ENCODE measurements around the gene DLG5. TPM values are rescaled to one million over a fixed set of nuclear protein-coding genes. Genes with fewer than 3 reads are reported as not detected.

The DLG5 gene
- total RNA-seq, 1 experiment from 2014 or later = 0.19 TPM

GRCh38 chr10:77821551-77821950, 105.0 kb downstream of the DLG5 start:
- Histone ChIP-seq H3K9ac (ENCODE audit: low read length) (no peak overlapping the region), H3K9me3 (ENCODE audit: low read length) (no peaks in the 10 kb centered on the region), H3K4me3 (ENCODE audit: low read length) (no peak overlapping the region), H3K79me2 (ENCODE audit: low read length) (no peaks in the 10 kb centered on the region), H4K20me1 (ENCODE audit: insufficient read depth, low read depth, low read length) (no peaks in the 10 kb centered on the region), H3K36me3 (ENCODE audit: insufficient read depth, low read length) (no peaks in the 10 kb centered on the region), H2AFZ (ENCODE audit: low read length) (no peak overlapping the region), H3K9me2 (replicated peaks; ENCODE audit: insufficient read depth, low read length) (no peaks in the 10 kb centered on the region), H3K4me1 (ENCODE audit: low read length) (no peaks in the 10 kb centered on the region), H3K27me3 (ENCODE audit: low read length) (no peaks in the 10 kb centered on the region; the same call in 1 of the 2 replicates), H3K4me2 (ENCODE audit: low read depth, low read length, poor library complexity, severe bottlenecking) (no peak overlapping the region), H3K27ac (ENCODE audit: low read length) (no peak overlapping the region)
- DNase-seq = no peak

- no peak overlapping the region for H3K27ac ChIP-seq (ENCODE audit: low read length)
- H3K9ac ChIP-seq (ENCODE audit: low read length) = no peak overlapping the region
- no peaks in the 10 kb centered on the region; the same call in 1 of the 2 replicates for H3K27me3 ChIP-seq (ENCODE audit: low read length)
- H3K36me3 ChIP-seq (ENCODE audit: insufficient read depth, low read length) = no peaks in the 10 kb centered on the region
- H3K4me2 ChIP-seq (ENCODE audit: low read depth, low read length, poor library complexity, severe bottlenecking) = no peak overlapping the region
- H4K20me1 ChIP-seq (ENCODE audit: insufficient read depth, low read depth, low read length) = no peaks in the 10 kb centered on the region
- H3K4me1 ChIP-seq (ENCODE audit: low read length) = no peaks in the 10 kb centered on the region
- no peaks in the 10 kb centered on the region for H3K79me2 ChIP-seq (ENCODE audit: low read length)
- H2AFZ ChIP-seq (ENCODE audit: low read length) = no peak overlapping the region
- DNase-seq = no peak
- no peaks in the 10 kb centered on the region for H3K9me2 ChIP-seq (replicated peaks; ENCODE audit: insufficient read depth, low read length)
- no peaks in the 10 kb centered on the region for H3K9me3 ChIP-seq (ENCODE audit: low read length)
- H3K4me3 ChIP-seq (ENCODE audit: low read length) = no peak overlapping the region
Observed at GRCh38 chr10:77821036-77821435, 105.5 kb downstream of the DLG5 start.

- Histone ChIP-seq H3K9me2 (replicated peaks; ENCODE audit: insufficient read depth, low read length) (no peaks in the 10 kb centered on the region), H3K79me2 (ENCODE audit: low read length) (no peaks in the 10 kb centered on the region), H3K4me2 (ENCODE audit: low read depth, low read length, poor library complexity, severe bottlenecking) (no peak overlapping the region), H3K4me3 (ENCODE audit: low read length) (no peak overlapping the region), H2AFZ (ENCODE audit: low read length) (no peak overlapping the region), H3K36me3 (ENCODE audit: insufficient read depth, low read length) (no peaks in the 10 kb centered on the region), H3K9me3 (ENCODE audit: low read length) (no peaks in the 10 kb centered on the region), H3K9ac (ENCODE audit: low read length) (no peak overlapping the region), H4K20me1 (ENCODE audit: insufficient read depth, low read depth, low read length) (no peaks in the 10 kb centered on the region), H3K4me1 (ENCODE audit: low read length) (no peaks in the 10 kb centered on the region), H3K27me3 (ENCODE audit: low read length) (no peaks in the 10 kb centered on the region; the same call in 1 of the 2 replicates), H3K27ac (ENCODE audit: low read length) (no peak overlapping the region)
- no peak for DNase-seq
Observed at GRCh38 chr10:77820349-77820748, 106.2 kb downstream of the DLG5 start.

- no peaks in the 10 kb centered on the region for H4K20me1 ChIP-seq (ENCODE audit: insufficient read depth, low read depth, low read length)
- no peak overlapping the region for H2AFZ ChIP-seq (ENCODE audit: low read length)
- no peak overlapping the region for H3K4me3 ChIP-seq (ENCODE audit: low read length)
- H3K4me2 ChIP-seq (ENCODE audit: low read depth, low read length, poor library complexity, severe bottlenecking) = no peak overlapping the region
- H3K9me3 ChIP-seq (ENCODE audit: low read length) = no peaks in the 10 kb centered on the region
- no peak for DNase-seq
- no peak overlapping the region for H3K27ac ChIP-seq (ENCODE audit: low read length)
- no peak overlapping the region for H3K9ac ChIP-seq (ENCODE audit: low read length)
- H3K4me1 ChIP-seq (ENCODE audit: low read length) = no peaks in the 10 kb centered on the region
- H3K9me2 ChIP-seq (replicated peaks; ENCODE audit: insufficient read depth, low read length) = no peaks in the 10 kb centered on the region
- no peaks in the 10 kb centered on the region; the same call in 1 of the 2 replicates for H3K27me3 ChIP-seq (ENCODE audit: low read length)
- H3K36me3 ChIP-seq (ENCODE audit: insufficient read depth, low read length) = no peaks in the 10 kb centered on the region
- H3K79me2 ChIP-seq (ENCODE audit: low read length) = no peaks in the 10 kb centered on the region
Observed at GRCh38 chr10:77819210-77820112, 107.1 kb downstream of the DLG5 start.

- no peak for DNase-seq
- H3K9me3 ChIP-seq (ENCODE audit: low read length) = no peaks in the 10 kb centered on the region
- H3K9me2 ChIP-seq (replicated peaks; ENCODE audit: insufficient read depth, low read length) = no peaks in the 10 kb centered on the region
Observed at GRCh38 chr10:77818378-77818777, 108.2 kb downstream of the DLG5 start.

GRCh38 chr10:77817541-77817940, 109.0 kb downstream of the DLG5 start:
- no peaks in the 10 kb centered on the region for H3K4me1 ChIP-seq (ENCODE audit: low read length)
- no peaks in the 10 kb centered on the region for H4K20me1 ChIP-seq (ENCODE audit: insufficient read depth, low read depth, low read length)
- no peak overlapping the region for H3K4me3 ChIP-seq (ENCODE audit: low read length)
- DNase-seq = no peak
- H3K27ac ChIP-seq (ENCODE audit: low read length) = no peak overlapping the region
- no peak overlapping the region for H2AFZ ChIP-seq (ENCODE audit: low read length)
- no peaks in the 10 kb centered on the region for H3K79me2 ChIP-seq (ENCODE audit: low read length)
- no peaks in the 10 kb centered on the region for H3K36me3 ChIP-seq (ENCODE audit: insufficient read depth, low read length)
- H3K9ac ChIP-seq (ENCODE audit: low read length) = no peak overlapping the region
- H3K4me2 ChIP-seq (ENCODE audit: low read depth, low read length, poor library complexity, severe bottlenecking) = no peak overlapping the region
- H3K9me3 ChIP-seq (ENCODE audit: low read length) = no peaks in the 10 kb centered on the region
- no peaks in the 10 kb centered on the region for H3K27me3 ChIP-seq (ENCODE audit: low read length)
- H3K9me2 ChIP-seq (replicated peaks; ENCODE audit: insufficient read depth, low read length) = no peaks in the 10 kb centered on the region

More at GRCh38 chr10:77818378-77818777, 108.2 kb downstream of the DLG5 start:
- Histone ChIP-seq H3K4me2 (ENCODE audit: low read depth, low read length, poor library complexity, severe bottlenecking) (no peak overlapping the region), H3K27me3 (ENCODE audit: low read length) (no peaks in the 10 kb centered on the region), H3K27ac (ENCODE audit: low read length) (no peak overlapping the region), H3K9ac (ENCODE audit: low read length) (no peak overlapping the region), H4K20me1 (ENCODE audit: insufficient read depth, low read depth, low read length) (no peaks in the 10 kb centered on the region), H3K4me1 (ENCODE audit: low read length) (no peaks in the 10 kb centered on the region), H3K36me3 (ENCODE audit: insufficient read depth, low read length) (no peaks in the 10 kb centered on the region), H2AFZ (ENCODE audit: low read length) (no peak overlapping the region), H3K79me2 (ENCODE audit: low read length) (no peaks in the 10 kb centered on the region), H3K4me3 (ENCODE audit: low read length) (no peak overlapping the region)

- Histone ChIP-seq H3K27ac (ENCODE audit: low read length) (no peak overlapping the region), H3K9me2 (replicated peaks; ENCODE audit: insufficient read depth, low read length) (no peaks in the 10 kb centered on the region), H3K27me3 (ENCODE audit: low read length) (no peaks in the 10 kb centered on the region), H3K79me2 (ENCODE audit: low read length) (no peaks in the 10 kb centered on the region), H3K9me3 (ENCODE audit: low read length) (no peaks in the 10 kb centered on the region), H4K20me1 (ENCODE audit: insufficient read depth, low read depth, low read length) (no peaks in the 10 kb centered on the region), H3K4me1 (ENCODE audit: low read length) (no peaks in the 10 kb centered on the region), H3K4me3 (ENCODE audit: low read length) (no peak overlapping the region), H3K36me3 (ENCODE audit: insufficient read depth, low read length) (no peaks in the 10 kb centered on the region), H3K9ac (ENCODE audit: low read length) (no peak overlapping the region), H2AFZ (ENCODE audit: low read length) (no peak overlapping the region), H3K4me2 (ENCODE audit: low read depth, low read length, poor library complexity, severe bottlenecking) (no peak overlapping the region)
- no peak for DNase-seq
Observed at GRCh38 chr10:77816311-77816710, 110.2 kb downstream of the DLG5 start.

GRCh38 chr10:77812741-77813140, 113.8 kb downstream of the DLG5 start:
- no peaks in the 10 kb centered on the region for H3K36me3 ChIP-seq (ENCODE audit: insufficient read depth, low read length)
- H3K9ac ChIP-seq (ENCODE audit: low read length) = no peak overlapping the region
- no peaks in the 10 kb centered on the region for H4K20me1 ChIP-seq (ENCODE audit: insufficient read depth, low read depth, low read length)
- no peak overlapping the region for H3K4me3 ChIP-seq (ENCODE audit: low read length)
- H3K4me2 ChIP-seq (ENCODE audit: low read depth, low read length, poor library complexity, severe bottlenecking) = no peak overlapping the region
- no peaks in the 10 kb centered on the region for H3K9me3 ChIP-seq (ENCODE audit: low read length)
- no peaks in the 10 kb centered on the region for H3K27me3 ChIP-seq (ENCODE audit: low read length)
- DNase-seq = no peak
- no peak overlapping the region for H3K27ac ChIP-seq (ENCODE audit: low read length)
- H3K79me2 ChIP-seq (ENCODE audit: low read length) = no peaks in the 10 kb centered on the region
- H3K4me1 ChIP-seq (ENCODE audit: low read length) = no peaks in the 10 kb centered on the region
- no peaks in the 10 kb centered on the region for H3K9me2 ChIP-seq (replicated peaks; ENCODE audit: insufficient read depth, low read length)
- no peak overlapping the region for H2AFZ ChIP-seq (ENCODE audit: low read length)
